Measurements from ENCODE around the gene ERCC6.

DNA sequence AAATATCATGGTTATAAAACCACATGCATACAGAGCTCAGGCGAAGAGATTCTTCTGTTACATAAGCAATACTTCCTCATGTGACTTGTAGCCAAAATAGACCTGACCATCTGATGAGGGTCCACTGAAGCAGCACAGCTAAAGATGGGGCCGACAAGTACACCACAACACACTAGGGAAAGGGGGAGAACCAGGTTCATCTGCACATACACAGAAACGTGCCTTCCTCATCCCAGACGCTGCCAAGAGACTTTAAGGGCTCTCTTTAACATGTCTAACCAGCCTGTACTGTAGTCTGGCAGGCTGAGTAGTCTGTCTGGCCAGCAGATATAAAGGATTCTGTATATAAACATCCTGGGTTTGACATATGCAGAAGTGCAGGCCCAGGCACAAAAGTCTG, 30.3 kb downstream of the ERCC6 start:
- TF ChIP-seq EZH2phosphoT487 (IDR thresholded peaks at IDR 0.05; ENCODE audit: insufficient read depth, low read depth) (no peak), EZH2 (IDR thresholded peaks at IDR 0.05; ENCODE audit: insufficient read depth, poor library complexity, severe bottlenecking) (no peak)

All from GM23248 (cell line).